Measurements from ENCODE around the gene GPS1.

GPS1 gene

DNA sequence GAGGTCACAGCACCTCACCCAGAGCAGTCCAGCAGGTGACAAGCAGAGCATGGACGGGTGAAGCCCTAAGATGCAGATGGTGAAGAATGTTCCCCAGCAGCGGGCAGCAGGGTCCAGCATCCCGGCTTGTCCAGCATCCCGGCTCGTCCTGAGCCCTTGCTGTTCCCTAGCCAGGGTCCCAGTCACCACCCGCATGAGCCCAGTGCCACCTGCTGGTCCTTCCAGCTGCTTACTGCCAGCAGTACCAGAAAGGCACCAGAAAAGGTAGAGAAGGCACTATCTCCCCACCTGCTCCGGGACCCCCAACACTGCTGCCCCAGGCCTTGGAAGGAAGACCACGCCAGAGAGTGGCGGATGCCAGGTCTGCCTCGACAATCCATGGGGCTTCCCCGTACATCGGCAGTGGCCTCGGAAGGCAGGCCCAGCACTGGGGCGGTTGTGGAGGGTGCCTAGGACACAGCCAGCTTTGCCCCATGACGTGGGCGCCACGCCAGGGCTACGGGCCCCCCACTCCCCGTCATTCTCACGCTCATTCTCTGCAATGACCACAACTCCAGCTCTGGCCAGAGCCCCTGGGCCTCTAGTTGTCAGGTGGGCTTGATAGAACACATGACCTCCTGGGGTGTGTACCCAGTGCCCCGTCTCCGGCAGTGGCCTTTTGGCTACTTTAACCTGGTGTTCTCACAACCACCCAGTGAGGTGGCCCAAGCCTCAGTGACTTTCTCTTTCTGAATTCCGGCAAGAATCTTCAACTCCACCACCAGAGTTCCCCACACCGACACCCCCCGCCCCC, 30.4 kb upstream of the GPS1 start:
- Histone ChIP-seq H3K9me3 (ENCODE audit: control insufficient read depth in 1 of 2, low read length in 2 of 2) (no peaks in the 10 kb centered on the region), H3K4me1 (ENCODE audit: control insufficient read depth in 1 of 2, insufficient read depth in 2 of 2, low read length in 2 of 2) (peaks cover 25 to 44% of the 10 kb centered on the region in 2 donors), H3K36me3 (ENCODE audit: control insufficient read depth in 1 of 2, insufficient read depth in 2 of 2, low read length in 2 of 2) (peaks cover 4 to 7% of the 10 kb centered on the region in 2 donors), H3K4me3 (ENCODE audit: low read depth in 1 of 2, low read length in 2 of 2) (peak overlapping the region; percentile 81 to 85), H3K27ac (ENCODE audit: low read depth, low read length) (no peak overlapping the region), H3K9ac (ENCODE audit: low read depth in 1 of 2, low read length in 2 of 2) (peak overlapping the region; percentile 80 to 86), H3K27me3 (ENCODE audit: control insufficient read depth in 1 of 2, insufficient read depth in 2 of 2, low read length in 2 of 2) (no peaks in the 10 kb centered on the region)

DNA sequence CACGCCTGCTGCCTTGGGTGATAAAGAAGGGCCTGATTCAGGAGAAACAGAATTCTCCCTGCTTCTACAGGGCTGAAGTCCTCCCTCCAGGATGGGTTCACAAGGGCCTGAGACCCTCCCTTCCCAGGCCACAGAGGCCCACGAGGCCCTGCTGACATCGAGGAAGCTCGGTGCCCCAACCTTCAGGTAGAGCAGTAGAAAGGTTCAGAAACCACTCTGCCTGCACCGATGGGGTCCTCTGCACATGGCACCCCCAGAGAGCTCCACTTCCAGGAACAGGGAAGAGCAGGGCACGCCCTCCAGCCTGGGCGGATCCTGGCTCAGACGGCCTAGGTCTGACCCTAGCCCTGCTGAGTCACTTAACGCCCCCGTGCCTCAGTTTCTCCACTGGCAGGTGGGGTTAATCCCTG, 29.8 kb upstream of the GPS1 start:
- peak overlapping the region; percentile 36 for H3K27ac ChIP-seq (ENCODE audit: low read depth, low read length)
- H3K27me3 ChIP-seq (ENCODE audit: control insufficient read depth in 1 of 2, insufficient read depth in 2 of 2, low read length in 2 of 2): no peaks in the 10 kb centered on the region
- H3K4me1 ChIP-seq (ENCODE audit: control insufficient read depth in 1 of 2, insufficient read depth in 2 of 2, low read length in 2 of 2): peaks cover 25 to 44% of the 10 kb centered on the region in 2 donors
- H3K36me3 ChIP-seq (ENCODE audit: control insufficient read depth in 1 of 2, insufficient read depth in 2 of 2, low read length in 2 of 2): peaks cover 4 to 7% of the 10 kb centered on the region in 2 donors
- H3K9ac ChIP-seq (ENCODE audit: low read depth in 1 of 2, low read length in 2 of 2): peak overlapping the region; percentile 80 to 86
- H3K9me3 ChIP-seq (ENCODE audit: control insufficient read depth in 1 of 2, low read length in 2 of 2): no peaks in the 10 kb centered on the region
- peak overlapping the region; percentile 81 to 85 for H3K4me3 ChIP-seq (ENCODE audit: low read depth in 1 of 2, low read length in 2 of 2)

DNA sequence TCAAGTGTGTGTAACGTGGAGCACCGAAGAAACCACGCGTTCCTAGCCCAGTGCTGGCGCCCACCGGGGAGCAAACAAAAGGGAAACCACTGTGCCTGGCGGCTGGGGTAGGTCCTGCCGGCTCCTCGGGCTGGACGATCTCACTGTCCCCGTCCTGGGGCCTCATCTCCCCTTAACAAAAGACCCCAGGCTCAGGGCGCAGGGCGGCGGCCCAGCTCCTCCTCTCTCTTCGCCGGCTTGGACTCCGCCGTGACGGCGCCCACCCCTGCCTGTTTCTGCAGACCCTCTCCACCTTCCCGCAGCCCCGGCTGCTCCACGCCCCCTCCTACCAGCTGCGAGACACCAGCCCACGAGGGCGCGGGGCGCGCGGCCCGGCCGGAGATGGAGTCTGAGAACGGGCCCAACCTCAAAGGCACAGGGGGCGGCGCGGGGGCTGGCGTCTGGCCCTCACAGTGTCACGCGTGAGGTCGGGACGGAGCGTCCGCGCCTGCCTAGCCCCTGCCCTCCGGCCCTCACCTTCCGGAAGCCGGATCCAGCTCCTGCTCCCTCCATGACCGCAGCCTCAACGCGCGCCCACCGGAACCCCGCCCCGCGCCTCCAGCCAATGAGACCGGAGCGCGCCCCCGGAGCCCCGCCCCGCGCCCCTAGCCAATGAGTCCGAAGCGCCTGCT, 29.3 kb upstream of the GPS1 start, which contains the start of gene CENPX:
Gene CENPX (minus strand): TSS at position 569 of the 671 bp plus-strand sequence. CDS start 17 bp downstream, at position 552.
- no peaks in the 10 kb centered on the region for H3K27me3 ChIP-seq (ENCODE audit: control insufficient read depth in 1 of 2, insufficient read depth in 2 of 2, low read length in 2 of 2)
- peaks cover 25 to 44% of the 10 kb centered on the region in 2 donors for H3K4me1 ChIP-seq (ENCODE audit: control insufficient read depth in 1 of 2, insufficient read depth in 2 of 2, low read length in 2 of 2)
- peak within 1 kb of the TSS; percentile 85 to 88 for H3K4me3 ChIP-seq (ENCODE audit: low read depth in 1 of 2, low read length in 2 of 2)
- peak within 1 kb of the TSS; percentile 36 for H3K27ac ChIP-seq (ENCODE audit: low read depth, low read length)
- peaks cover 4 to 7% of the 10 kb centered on the region in 2 donors for H3K36me3 ChIP-seq (ENCODE audit: control insufficient read depth in 1 of 2, insufficient read depth in 2 of 2, low read length in 2 of 2)
- H3K9me3 ChIP-seq (ENCODE audit: control insufficient read depth in 1 of 2, low read length in 2 of 2): no peaks in the 10 kb centered on the region
- H3K9ac ChIP-seq (ENCODE audit: low read depth in 1 of 2, low read length in 2 of 2): peak within 1 kb of the TSS; percentile 80 to 86

DNA sequence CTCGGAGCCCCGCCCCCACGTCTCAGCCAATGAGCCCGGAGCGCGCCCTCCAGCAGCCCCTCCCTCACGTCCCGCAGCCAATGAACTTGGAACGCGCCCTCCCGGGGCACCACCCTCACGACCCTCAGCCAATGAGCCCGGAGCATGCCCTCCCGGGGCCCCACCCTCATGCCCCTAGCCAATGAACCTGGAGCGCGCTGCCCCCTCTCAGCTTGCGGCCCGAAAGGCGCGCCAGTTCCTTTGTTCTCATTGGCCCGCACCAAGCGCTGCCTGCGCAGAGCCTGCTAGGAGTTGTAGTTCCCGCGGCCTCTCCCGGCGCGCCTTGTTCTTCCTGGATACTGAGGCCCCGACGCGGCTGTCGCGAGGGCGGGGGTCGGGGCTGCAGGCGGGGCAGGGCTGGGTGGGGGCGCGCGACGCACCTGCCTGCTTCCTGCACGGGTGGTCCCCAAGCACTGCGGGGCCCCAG, 28.7 kb upstream of the GPS1 start, which contains the start of gene LRRC45:
Gene LRRC45 (plus strand): TSS at position 325 of the 466 bp plus-strand sequence. CDS start 339 bp downstream, outside the sequence.
- Histone ChIP-seq H3K4me3 (ENCODE audit: low read depth in 1 of 2, low read length in 2 of 2) (peak within 1 kb of the TSS; percentile 85 to 88), H3K27me3 (ENCODE audit: control insufficient read depth in 1 of 2, insufficient read depth in 2 of 2, low read length in 2 of 2) (no peaks in the 10 kb centered on the region), H3K9me3 (ENCODE audit: control insufficient read depth in 1 of 2, low read length in 2 of 2) (no peaks in the 10 kb centered on the region), H3K36me3 (ENCODE audit: control insufficient read depth in 1 of 2, insufficient read depth in 2 of 2, low read length in 2 of 2) (peaks cover 4 to 7% of the 10 kb centered on the region in 2 donors), H3K27ac (ENCODE audit: low read depth, low read length) (peak within 1 kb of the TSS; percentile 36), H3K9ac (ENCODE audit: low read depth in 1 of 2, low read length in 2 of 2) (peak within 1 kb of the TSS; percentile 80 to 86), H3K4me1 (ENCODE audit: control insufficient read depth in 1 of 2, insufficient read depth in 2 of 2, low read length in 2 of 2) (peaks cover 25 to 44% of the 10 kb centered on the region in 2 donors)

DNA sequence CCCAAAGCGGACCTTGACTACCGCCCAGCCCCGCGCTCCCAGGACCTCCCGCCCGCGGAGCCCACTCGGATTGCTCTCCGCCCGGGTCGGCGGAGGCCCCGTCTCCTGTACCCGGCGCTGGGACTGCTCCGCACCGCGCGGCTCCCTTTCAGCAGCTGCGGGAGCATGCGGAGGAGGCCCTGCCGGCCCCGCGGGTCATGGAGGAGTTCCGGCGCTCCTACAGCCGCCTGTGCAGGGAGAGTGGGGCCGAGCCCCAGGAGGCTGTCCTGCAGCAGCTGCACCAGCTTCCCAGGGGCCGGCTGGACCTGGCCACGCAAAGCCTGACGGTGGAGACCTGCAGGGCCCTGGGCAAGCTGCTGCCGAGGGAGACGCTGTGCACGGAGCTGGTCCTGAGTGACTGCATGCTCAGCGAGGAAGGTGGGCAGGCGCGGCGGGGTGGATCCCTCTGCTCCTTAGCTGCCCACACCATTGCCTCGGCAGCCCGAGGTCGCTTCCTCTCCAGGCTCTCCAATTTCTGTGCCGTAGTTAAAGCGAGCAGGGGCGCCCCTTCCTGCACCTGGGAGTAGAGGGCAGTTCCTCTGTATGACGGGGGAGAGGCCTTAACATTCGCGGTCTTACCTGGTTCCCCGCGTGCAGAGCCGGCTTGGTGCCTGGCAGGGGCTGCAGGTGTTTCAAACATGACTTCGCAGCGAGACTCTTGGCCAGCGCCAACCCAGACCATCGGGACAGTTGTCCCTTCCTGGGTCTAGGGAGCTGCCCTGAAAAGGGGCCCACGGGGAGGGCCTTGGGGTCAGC, 28.1 kb upstream of the GPS1 start:
- Histone ChIP-seq H3K4me1 (ENCODE audit: control insufficient read depth in 1 of 2, insufficient read depth in 2 of 2, low read length in 2 of 2) (peaks cover 25 to 44% of the 10 kb centered on the region in 2 donors), H3K9ac (ENCODE audit: low read depth in 1 of 2, low read length in 2 of 2) (peak overlapping the region; percentile 60 to 63), H3K4me3 (ENCODE audit: low read depth in 1 of 2, low read length in 2 of 2) (peak overlapping the region; percentile 81 to 88), H3K27ac (ENCODE audit: low read depth, low read length) (no peak overlapping the region), H3K36me3 (ENCODE audit: control insufficient read depth in 1 of 2, insufficient read depth in 2 of 2, low read length in 2 of 2) (peaks cover 2% of the 10 kb centered on the region in 2 donors), H3K9me3 (ENCODE audit: control insufficient read depth in 1 of 2, low read length in 2 of 2) (no peaks in the 10 kb centered on the region), H3K27me3 (ENCODE audit: control insufficient read depth in 1 of 2, insufficient read depth in 2 of 2, low read length in 2 of 2) (no peaks in the 10 kb centered on the region)

DNA sequence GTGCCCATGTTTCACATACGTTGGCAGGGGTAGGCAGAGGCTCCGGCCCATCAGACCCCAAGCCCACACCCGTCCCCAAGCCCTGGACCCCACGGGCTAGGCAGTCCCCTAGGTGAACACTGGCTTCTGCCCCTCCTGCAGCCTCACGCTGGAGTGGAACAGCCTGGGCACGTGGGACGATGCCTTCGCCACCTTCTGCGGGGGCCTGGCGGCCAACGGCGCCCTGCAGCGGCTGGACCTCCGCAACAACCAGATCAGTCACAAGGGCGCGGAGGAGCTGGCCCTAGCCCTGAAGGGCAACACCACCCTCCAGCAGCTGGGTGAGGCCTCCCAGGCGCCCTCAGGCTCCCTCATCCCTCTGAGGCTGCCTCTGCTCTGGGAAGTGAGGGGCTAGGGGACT, 26.8 kb upstream of the GPS1 start:
- no peak overlapping the region for H3K27ac ChIP-seq (ENCODE audit: low read depth, low read length)
- no peak overlapping the region for H3K4me3 ChIP-seq (ENCODE audit: low read depth in 1 of 2, low read length in 2 of 2)
- H3K9ac ChIP-seq (ENCODE audit: low read depth in 1 of 2, low read length in 2 of 2): no peak overlapping the region
- peaks cover 26 to 41% of the 10 kb centered on the region in 2 donors for H3K4me1 ChIP-seq (ENCODE audit: control insufficient read depth in 1 of 2, insufficient read depth in 2 of 2, low read length in 2 of 2)
- H3K9me3 ChIP-seq (ENCODE audit: control insufficient read depth in 1 of 2, low read length in 2 of 2): no peaks in the 10 kb centered on the region
- no peaks in the 10 kb centered on the region for H3K36me3 ChIP-seq (ENCODE audit: control insufficient read depth in 1 of 2, insufficient read depth in 2 of 2, low read length in 2 of 2)
- no peaks in the 10 kb centered on the region for H3K27me3 ChIP-seq (ENCODE audit: control insufficient read depth in 1 of 2, insufficient read depth in 2 of 2, low read length in 2 of 2)

DNA sequence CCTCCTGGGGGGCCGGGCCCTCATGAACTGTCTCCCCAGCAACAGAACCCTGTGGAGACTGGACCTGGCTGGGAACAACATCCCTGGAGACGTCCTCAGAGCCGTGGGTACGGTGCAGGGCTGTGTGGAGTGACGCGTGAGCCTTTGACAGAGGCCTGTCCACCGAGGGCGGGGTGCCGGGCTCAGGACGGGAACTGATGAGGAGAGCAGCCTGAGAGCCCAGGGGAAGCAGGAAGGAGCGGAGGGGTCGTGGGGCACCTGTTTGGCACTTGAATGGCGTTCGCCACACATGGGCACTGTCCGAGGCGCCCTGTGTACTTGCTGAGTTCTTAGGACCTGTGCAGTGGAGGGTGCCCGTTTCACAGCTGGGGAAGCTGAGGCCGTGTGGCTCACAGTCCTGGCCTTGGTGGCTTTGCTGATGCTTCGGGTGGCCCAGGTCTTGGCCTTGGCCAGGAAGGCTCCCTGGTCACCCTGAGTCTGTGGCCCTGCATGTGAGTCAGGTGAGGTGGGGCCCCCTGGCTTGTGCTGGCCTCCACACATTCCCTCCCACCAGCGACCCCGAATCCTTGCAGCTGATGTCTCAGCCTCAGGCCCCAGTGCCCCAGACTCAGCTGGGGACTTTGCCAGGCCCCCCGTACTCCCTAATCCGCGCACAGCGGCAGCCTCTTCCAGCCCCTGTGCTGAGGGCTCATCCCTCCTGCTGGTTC, 26.1 kb upstream of the GPS1 start:
- Histone ChIP-seq H3K27ac (ENCODE audit: low read depth, low read length) (no peak overlapping the region), H3K4me3 (ENCODE audit: low read depth in 1 of 2, low read length in 2 of 2) (no peak overlapping the region), H3K9ac (ENCODE audit: low read depth in 1 of 2, low read length in 2 of 2) (no peak overlapping the region), H3K36me3 (ENCODE audit: control insufficient read depth in 1 of 2, insufficient read depth in 2 of 2, low read length in 2 of 2) (no peaks in the 10 kb centered on the region), H3K4me1 (ENCODE audit: control insufficient read depth in 1 of 2, insufficient read depth in 2 of 2, low read length in 2 of 2) (peaks cover 26 to 41% of the 10 kb centered on the region in 2 donors), H3K9me3 (ENCODE audit: control insufficient read depth in 1 of 2, low read length in 2 of 2) (no peaks in the 10 kb centered on the region), H3K27me3 (ENCODE audit: control insufficient read depth in 1 of 2, insufficient read depth in 2 of 2, low read length in 2 of 2) (no peaks in the 10 kb centered on the region)

DNA sequence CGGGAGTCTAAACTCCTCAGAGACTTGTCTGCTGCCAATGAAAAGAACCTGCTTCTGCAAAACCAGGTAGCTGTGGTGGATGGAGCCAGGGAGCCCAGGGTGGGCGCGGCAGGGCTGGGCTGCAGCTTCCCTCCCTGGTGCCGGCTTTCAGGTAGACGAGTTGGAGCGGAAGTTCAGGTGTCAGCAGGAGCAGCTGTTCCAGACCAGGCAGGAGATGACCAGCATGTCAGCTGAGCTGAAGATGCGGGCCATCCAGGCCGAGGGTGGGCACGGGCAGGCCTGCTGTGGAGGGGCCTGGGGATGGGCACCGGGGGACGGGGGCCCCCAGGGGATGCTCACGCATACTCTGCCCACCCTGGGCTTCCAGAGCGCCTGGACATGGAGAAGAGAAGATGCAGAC, 23.5 kb upstream of the GPS1 start:
- H3K4me1 ChIP-seq (ENCODE audit: control insufficient read depth in 1 of 2, insufficient read depth in 2 of 2, low read length in 2 of 2): peaks cover 17 to 29% of the 10 kb centered on the region in 2 donors
- H3K27ac ChIP-seq (ENCODE audit: low read depth, low read length): no peak overlapping the region
- no peak overlapping the region for H3K9ac ChIP-seq (ENCODE audit: low read depth in 1 of 2, low read length in 2 of 2)
- H3K36me3 ChIP-seq (ENCODE audit: control insufficient read depth in 1 of 2, insufficient read depth in 2 of 2, low read length in 2 of 2): no peaks in the 10 kb centered on the region
- H3K9me3 ChIP-seq (ENCODE audit: control insufficient read depth in 1 of 2, low read length in 2 of 2): no peaks in the 10 kb centered on the region
- no peak overlapping the region for H3K4me3 ChIP-seq (ENCODE audit: low read depth in 1 of 2, low read length in 2 of 2)
- H3K27me3 ChIP-seq (ENCODE audit: control insufficient read depth in 1 of 2, insufficient read depth in 2 of 2, low read length in 2 of 2): no peaks in the 10 kb centered on the region

DNA sequence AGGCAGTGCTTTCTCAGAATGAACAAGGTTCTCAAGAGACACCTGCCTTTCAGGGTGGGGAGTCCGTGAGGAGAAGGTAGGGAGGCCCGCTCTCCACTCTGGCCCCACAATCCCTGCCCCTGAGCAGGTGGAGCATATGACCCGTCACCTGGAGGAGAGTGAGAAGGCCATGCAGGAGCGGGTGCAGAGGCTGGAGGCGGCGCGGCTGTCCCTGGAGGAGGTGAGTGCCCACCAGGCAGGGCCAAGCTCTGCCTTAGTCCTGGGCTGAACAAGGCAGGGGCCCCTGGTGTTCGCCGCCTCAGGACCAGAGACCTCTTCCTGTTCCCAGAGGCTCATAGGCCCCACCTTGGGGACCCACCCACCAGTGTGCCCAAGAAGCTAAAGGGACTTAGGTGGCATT, 22.7 kb upstream of the GPS1 start:
- Histone ChIP-seq H3K9ac (ENCODE audit: low read depth in 1 of 2, low read length in 2 of 2) (no peak overlapping the region), H3K27ac (ENCODE audit: low read depth, low read length) (no peak overlapping the region), H3K36me3 (ENCODE audit: control insufficient read depth in 1 of 2, insufficient read depth in 2 of 2, low read length in 2 of 2) (no peaks in the 10 kb centered on the region), H3K9me3 (ENCODE audit: control insufficient read depth in 1 of 2, low read length in 2 of 2) (no peaks in the 10 kb centered on the region), H3K4me1 (ENCODE audit: control insufficient read depth in 1 of 2, insufficient read depth in 2 of 2, low read length in 2 of 2) (peaks cover 13 to 23% of the 10 kb centered on the region in 2 donors), H3K27me3 (ENCODE audit: control insufficient read depth in 1 of 2, insufficient read depth in 2 of 2, low read length in 2 of 2) (no peaks in the 10 kb centered on the region), H3K4me3 (ENCODE audit: low read depth in 1 of 2, low read length in 2 of 2) (no peak overlapping the region)
